ENCODE results near the gene BAD. TPM values are rescaled to one million over a fixed set of nuclear protein-coding genes. Genes with fewer than 3 reads are reported as not detected.

Gene BAD
- total RNA-seq, result 10 to 100 TPM; 39.2 to 83.8 TPM

GRCh38 chr11:64284048-64284961, at the start of gene BAD:
Gene BAD, minus strand, starts transcription at chr11:64284665. Its CDS starts 297 bp downstream, at chr11:64284368.
- no peaks in the 10 kb centered on the region for H3K9me3 ChIP-seq
- peaks cover 6% of the 10 kb centered on the region for H3K36me3 ChIP-seq
- H3K4me3 ChIP-seq, result peak within 1 kb of the TSS; percentile 92
- ATAC-seq (ENCODE audit: insufficient number of reproducible peaks, low FRiP score, low read depth) (peak; percentile 75), DNase-seq (ENCODE audit: low spot score) (peak; percentile 84)
- TF ChIP-seq CTCF (IDR thresholded peaks at IDR 0.05), result no peak
- H3K27me3 ChIP-seq (replicated peaks; ENCODE audit: insufficient read depth), result no peaks in the 10 kb centered on the region
- peaks cover 18 to 32% of the 10 kb centered on the region in 2 donors for H3K4me1 ChIP-seq (ENCODE audit: control insufficient read depth in 1 of 2, low read depth in 2 of 2)
- H3K27ac ChIP-seq, result peak within 1 kb of the TSS; percentile 91 to 94

GRCh38 chr11:64333556-64333955, 49.1 kb upstream of the BAD start:
- Histone ChIP-seq H3K4me3 (no peak overlapping the region), H3K27ac (no peak overlapping the region), H3K9me3 (no peaks in the 10 kb centered on the region), H3K4me1 (ENCODE audit: control insufficient read depth in 1 of 2, low read depth in 2 of 2) (peaks cover 0 to 20% of the 10 kb centered on the region in 2 donors), H3K36me3 (no peaks in the 10 kb centered on the region), H3K27me3 (replicated peaks; ENCODE audit: insufficient read depth) (no peaks in the 10 kb centered on the region)
- no peak for TF ChIP-seq CTCF (IDR thresholded peaks at IDR 0.05)
- ATAC-seq (ENCODE audit: insufficient number of reproducible peaks, low FRiP score, low read depth), result no peak
- no peak for DNase-seq (ENCODE audit: low spot score)

- peak; percentile 21 for TF ChIP-seq CTCF (IDR thresholded peaks at IDR 0.05)
- Histone ChIP-seq H3K27me3 (replicated peaks; ENCODE audit: insufficient read depth) (no peaks in the 10 kb centered on the region), H3K4me3 (no peak overlapping the region), H3K9me3 (no peaks in the 10 kb centered on the region), H3K4me1 (ENCODE audit: control insufficient read depth in 1 of 2, low read depth in 2 of 2) (peaks cover 0 to 20% of the 10 kb centered on the region in 2 donors), H3K27ac (no peak overlapping the region), H3K36me3 (no peaks in the 10 kb centered on the region)
- ATAC-seq (ENCODE audit: insufficient number of reproducible peaks, low FRiP score, low read depth), result no peak
- DNase-seq (ENCODE audit: low spot score), result no peak
These were observed 47.3 kb upstream of the BAD start for GRCh38 chr11:64331569-64332371.

- Histone ChIP-seq H3K27me3 (replicated peaks; ENCODE audit: insufficient read depth) (no peaks in the 10 kb centered on the region), H3K27ac (no peak overlapping the region), H3K4me3 (no peak overlapping the region), H3K4me1 (ENCODE audit: control insufficient read depth in 1 of 2, low read depth in 2 of 2) (peaks cover 0 to 20% of the 10 kb centered on the region in 2 donors), H3K36me3 (no peaks in the 10 kb centered on the region), H3K9me3 (no peaks in the 10 kb centered on the region)
- DNase-seq (ENCODE audit: low spot score), result no peak
- TF ChIP-seq CTCF (IDR thresholded peaks at IDR 0.05), result no peak
- ATAC-seq (ENCODE audit: insufficient number of reproducible peaks, low FRiP score, low read depth), result no peak
These were observed 46.4 kb upstream of the BAD start for GRCh38 chr11:64330888-64331287.

GRCh38 chr11:64327993-64328392, 43.5 kb upstream of the BAD start:
- peaks cover 0 to 20% of the 10 kb centered on the region in 2 donors for H3K4me1 ChIP-seq (ENCODE audit: control insufficient read depth in 1 of 2, low read depth in 2 of 2)
- no peaks in the 10 kb centered on the region for H3K27me3 ChIP-seq (replicated peaks; ENCODE audit: insufficient read depth)
- no peaks in the 10 kb centered on the region for H3K9me3 ChIP-seq
- no peak for DNase-seq (ENCODE audit: low spot score)
- H3K27ac ChIP-seq, result no peak overlapping the region
- no peak for TF ChIP-seq CTCF (IDR thresholded peaks at IDR 0.05)
- ATAC-seq (ENCODE audit: insufficient number of reproducible peaks, low FRiP score, low read depth), result no peak
- no peaks in the 10 kb centered on the region for H3K36me3 ChIP-seq
- H3K4me3 ChIP-seq, result no peak overlapping the region
